GM12892 (cell line): Measurements from ENCODE around the gene S100A8.

ENCODE experiments used
- POLR2A ChIP-seq: IDR thresholded peaks from 2 replicates; pipeline ENCODE4 v1.6.1; 2011; ENCODE audit warnings: low read depth, low read length, control low read depth
- POLR2AphosphoS5 ChIP-seq: IDR thresholded peaks from 2 replicates; pipeline ENCODE4 v1.6.1; 2011; ENCODE audit warnings: low read depth, low read length, control low read depth

DNA sequence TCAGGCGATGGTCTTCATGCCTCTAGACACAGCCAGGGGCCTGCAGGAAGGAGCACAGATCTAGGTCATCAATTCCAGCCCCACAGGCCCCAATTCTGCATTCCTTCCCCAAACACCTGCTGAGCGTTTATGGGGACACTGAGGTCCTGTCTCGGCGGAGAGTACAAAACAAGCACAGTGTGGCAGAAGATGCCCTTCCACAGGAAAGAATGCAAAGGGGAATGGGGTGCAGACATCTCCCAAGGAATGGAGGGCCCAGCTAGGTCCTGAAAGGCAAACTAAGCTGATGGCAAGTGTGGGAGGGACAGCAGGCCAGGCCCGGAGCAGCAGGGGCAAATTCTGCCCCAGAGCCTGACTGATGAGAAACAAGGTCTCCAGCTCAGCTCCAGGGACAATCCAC is 3.5 kb upstream of the S100A8 start:
- TF ChIP-seq POLR2A: no peak
- no peak for TF ChIP-seq POLR2AphosphoS5
